Cardiac muscle cell (in vitro differentiated cells and primary cell): ENCODE data around the gene IGLL1. TPM values are rescaled to one million over a fixed set of nuclear protein-coding genes. Genes with fewer than 3 reads are reported as not detected.
"Not testable (repeated sequence)": the region's sequence is repeated elsewhere in the genome, so short reads cannot be mapped to it uniquely, and the experiment has no call there.

ENCODE experiments used
- DNase-seq, 2 donors: peaks; one replicate each; pipeline versions ENCODE4 v3.0.0 to v3.0.0-alpha.2; 2010 to 2017; ENCODE audit warnings: low read depth in 1 of 2, low spot score in 1 of 2
- H3K27ac ChIP-seq: fragments of 200-600 bp; sonication (generic); 2 replicates; pipeline ENCODE4 v1.5.1; 2016
- H3K27me3 ChIP-seq: fragments of 200-600 bp; sonication (generic); 2 replicates; pipeline ENCODE4 v1.6.0; 2016; ENCODE audit warnings: control low read depth
- H3K36me3 ChIP-seq: fragments of 200-600 bp; sonication (generic); 2 replicates; pipeline ENCODE4 v1.5.1; 2016; ENCODE audit warnings: control low read depth
- H3K4me1 ChIP-seq: fragments of 200-600 bp; sonication (generic); 2 replicates; pipeline ENCODE4 v1.8.1; 2017; ENCODE audit warnings: low read depth, mild to moderate bottlenecking, mixed run types
- H3K4me3 ChIP-seq: fragments of 200-600 bp; sonication (generic); 2 replicates; pipeline ENCODE4 v1.5.1; 2016; ENCODE audit warnings: mild to moderate bottlenecking
- H3K9me3 ChIP-seq: fragments of 200-600 bp; sonication (generic); 2 replicates; pipeline ENCODE4 v1.5.1; 2017; ENCODE audit warnings: low read depth, mild to moderate bottlenecking, control low read depth
- CTCF ChIP-seq: IDR thresholded peaks from 2 replicates; pipeline ENCODE4 v1.5.1; 2012; ENCODE audit warnings: low read depth, mild to moderate bottlenecking, low read length
- polyA plus RNA-seq: library from polyadenylated mRNA; unstranded; fragments of >200 nt; fragmentation: Nextera tagmentation; extraction: Ambion mirVana; gene quantifications from 2 replicates; pipeline ENCODE4 v1.2.1, GENCODE V29; 2016
- total RNA-seq: library from RNA; depleted of rRNA; stranded (reverse); fragments of >200 nt; gene quantifications from 2 replicates; pipeline ENCODE4 v1.2.3, GENCODE V29; 2016

Gene IGLL1
- total RNA-seq, result not detected in 2 replicates
- polyA plus RNA-seq, result not detected in 2 replicates

- Histone ChIP-seq H3K4me3 (no peak within 1 kb of the TSS), H3K27ac (no peak within 1 kb of the TSS), H3K27me3 (no peaks in the 10 kb centered on the region), H3K4me1 (no peaks in the 10 kb centered on the region), H3K9me3 (no peaks in the 10 kb centered on the region), H3K36me3 (no peaks in the 10 kb centered on the region)
- TF ChIP-seq CTCF, result no peak
- no peak for DNase-seq
Observed at GRCh38 chr22:23579870-23580575, at the start of gene IGLL1. IGLL1 (minus strand) TSS chr22:23580290; CDS start chr22:23580190, 100 bp downstream.

- H3K36me3 ChIP-seq, H3K4me3 ChIP-seq, DNase-seq, H3K9me3 ChIP-seq, H3K27me3 ChIP-seq, H3K27ac ChIP-seq: not testable (repeated sequence)
- peaks cover 16% of the 10 kb centered on the region for H3K4me1 ChIP-seq
Observed at GRCh38 chr22:23628056-23628743, 48.1 kb upstream of the IGLL1 start.

GRCh38 chr22:23627401-23628055 lies 47.4 kb upstream of the IGLL1 start:
- not testable (repeated sequence) for H3K9me3 ChIP-seq, H3K36me3 ChIP-seq, H3K27ac ChIP-seq, H3K4me3 ChIP-seq, H3K27me3 ChIP-seq
- peak; percentile 13 to 42 for DNase-seq
- H3K4me1 ChIP-seq, result peaks cover 20% of the 10 kb centered on the region
- TF ChIP-seq CTCF, result peak; percentile 47

- Histone ChIP-seq H3K4me3 (no peak overlapping the region), H3K36me3 (no peaks in the 10 kb centered on the region), H3K9me3 (no peaks in the 10 kb centered on the region), H3K4me1 (peaks cover 26% of the 10 kb centered on the region), H3K27me3 (no peaks in the 10 kb centered on the region), H3K27ac (no peak overlapping the region)
- TF ChIP-seq CTCF, result no peak
- DNase-seq, result no peak
Observed at GRCh38 chr22:23626286-23626975, 46.3 kb upstream of the IGLL1 start.

GRCh38 chr22:23622634-23623033 lies 42.5 kb upstream of the IGLL1 start:
- Histone ChIP-seq H3K27me3 (no peaks in the 10 kb centered on the region), H3K27ac (no peak overlapping the region), H3K9me3 (no peaks in the 10 kb centered on the region), H3K4me3 (no peak overlapping the region), H3K4me1 (peaks cover 26% of the 10 kb centered on the region), H3K36me3 (no peaks in the 10 kb centered on the region)
- peak in 1 of 2 donors; percentile 23 for DNase-seq
- no peak for TF ChIP-seq CTCF

GRCh38 chr22:23621916-23622315 lies 41.8 kb upstream of the IGLL1 start:
- H3K4me3 ChIP-seq, H3K9me3 ChIP-seq, H3K27ac ChIP-seq, H3K36me3 ChIP-seq, DNase-seq, H3K27me3 ChIP-seq: not testable (repeated sequence)
- peaks cover 26% of the 10 kb centered on the region for H3K4me1 ChIP-seq
